ENCODE measurements around the gene GPR180. TPM values are rescaled to one million over a fixed set of nuclear protein-coding genes. Genes with fewer than 3 reads are reported as not detected.
A peak's percentile ranks its signal among the peaks of the same experiment; 100 is the strongest.

Gene GPR180
- total and polyA plus RNA-seq, 4 experiments from 2014 or later = 1.6 to 5.3 (median 3.3) TPM

DNA sequence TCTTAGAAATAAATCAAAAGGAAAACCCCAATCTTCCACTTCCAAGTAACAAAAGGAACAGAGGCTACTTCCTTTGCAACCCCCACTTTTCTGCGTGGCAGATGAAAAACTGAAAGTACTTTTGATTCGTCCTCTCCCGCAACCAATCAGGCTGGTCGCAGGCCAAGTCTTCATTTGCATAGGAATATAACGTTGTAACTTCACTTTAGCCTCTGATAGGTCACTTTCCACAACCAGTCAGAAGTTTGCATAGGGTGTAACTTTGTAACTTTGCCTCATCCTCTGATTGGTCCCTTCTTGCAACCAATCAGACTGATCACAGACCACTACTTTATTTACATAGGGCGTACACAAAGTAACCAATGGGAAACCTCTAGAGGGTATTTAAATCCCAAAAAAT lies 42.9 kb upstream of the GPR180 start:
- CTCF ChIA-PET (ENCODE audit: partially characterized antibody) = no interaction called here
- no peak overlapping the region for H3K4me3 ChIP-seq (ENCODE audit: low read length in 2 of 2)
- peaks cover 2 to 7% of the 10 kb centered on the region in 2 donors for H3K36me3 Mint-ChIP-seq
- H3K4me1 ChIP-seq (ENCODE audit: insufficient read depth, low read length) = peaks cover 12% of the 10 kb centered on the region
- H3K27me3 ChIP-seq (ENCODE audit: insufficient read depth, low read length) = no peaks in the 10 kb centered on the region
- POLR2A ChIA-PET (ENCODE audit: partially characterized antibody) = no interaction called here
- H3K27ac Mint-ChIP-seq = peak overlapping the region in 5 of 7 donors; percentile 19 to 86 (median 66)
- no peaks in the 10 kb centered on the region for H3K27me3 Mint-ChIP-seq
- DNase-seq = peak in 4 of 5 donors; percentile 13 to 38 (median 22)
- peaks cover 14 to 20% (median 18%) of the 10 kb centered on the region in 4 donors for H3K4me1 Mint-ChIP-seq
- H3K9me3 Mint-ChIP-seq = peaks cover 0 to 2% (median 0%) of the 10 kb centered on the region in 8 donors
- intact Hi-C loops (cut with micrococcal nuclease) = no loop called here
- no peak overlapping the region for H3K27ac ChIP-seq (ENCODE audit: low read depth, low read length)
- no peaks in the 10 kb centered on the region for H3K36me3 ChIP-seq (ENCODE audit: insufficient read depth, low read length)
- H3K4me3 Mint-ChIP-seq = peak overlapping the region in 4 of 8 donors; percentile 5 to 57 (median 26)
- no peaks in the 10 kb centered on the region for H3K9me3 ChIP-seq (ENCODE audit: control insufficient read depth in 1 of 2, low read length in 2 of 2)

- H3K4me1 ChIP-seq (ENCODE audit: insufficient read depth, low read length) = peaks cover 12% of the 10 kb centered on the region
- no peaks in the 10 kb centered on the region for H3K27me3 ChIP-seq (ENCODE audit: insufficient read depth, low read length)
- ChIA-PET POLR2A (ENCODE audit: partially characterized antibody) (interaction anchor here (0.6 to 1.1 kb wide), 2 partner anchors 18 to 37 kb away, joined by 3 to 4 read pairs; partner anchors contain the start of gene TGDS), CTCF (ENCODE audit: partially characterized antibody) (no interaction called here)
- H3K4me1 Mint-ChIP-seq = peaks cover 14 to 20% (median 18%) of the 10 kb centered on the region in 4 donors
- no peaks in the 10 kb centered on the region for H3K36me3 ChIP-seq (ENCODE audit: insufficient read depth, low read length)
- H3K9me3 ChIP-seq (ENCODE audit: control insufficient read depth in 1 of 2, low read length in 2 of 2) = no peaks in the 10 kb centered on the region
- DNase-seq = peak in 3 of 5 donors; percentile 4 to 16 (median 11)
- intact Hi-C loops (cut with micrococcal nuclease) = no loop called here
- H3K27me3 Mint-ChIP-seq = no peaks in the 10 kb centered on the region
- H3K4me3 ChIP-seq (ENCODE audit: low read length in 2 of 2) = no peak overlapping the region
- peak overlapping the region in 5 of 8 donors; percentile 10 to 53 (median 47) for H3K4me3 Mint-ChIP-seq
- H3K9me3 Mint-ChIP-seq = peaks cover 0 to 2% (median 0%) of the 10 kb centered on the region in 8 donors
- peak overlapping the region in 4 of 7 donors; percentile 7 to 88 (median 47) for H3K27ac Mint-ChIP-seq
- peaks cover 2 to 7% of the 10 kb centered on the region in 2 donors for H3K36me3 Mint-ChIP-seq
- no peak overlapping the region for H3K27ac ChIP-seq (ENCODE audit: low read depth, low read length)
These were observed 42.3 kb upstream of the GPR180 start for GRCh38 chr13:94559222-94559795.

DNA sequence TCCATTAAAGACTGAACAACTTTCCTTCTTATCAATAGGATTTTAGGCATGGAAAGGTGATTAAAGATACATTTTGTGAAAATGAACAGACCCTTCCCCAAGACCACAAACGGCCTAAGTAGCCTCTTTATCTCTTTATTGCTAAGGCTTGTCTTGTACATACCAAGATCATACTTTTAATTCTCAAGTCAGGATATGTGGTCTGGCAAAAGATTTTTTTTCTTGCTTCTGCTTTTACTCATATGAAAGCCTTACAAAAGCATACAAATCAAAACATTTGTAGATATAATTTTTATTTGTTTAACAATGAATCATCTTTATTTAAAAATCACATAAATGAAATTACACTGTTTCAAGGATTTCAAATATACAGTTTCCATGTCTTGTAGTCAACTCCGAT lies 41.5 kb upstream of the GPR180 start:
- POLR2A ChIA-PET (ENCODE audit: partially characterized antibody) = interaction anchor here (1.1 kb wide), 1 partner anchor 36 kb away, joined by 4 read pairs; the partner anchor contains the start of gene TGDS
- Mint-ChIP-seq H3K27me3 (no peaks in the 10 kb centered on the region), H3K27ac (peak overlapping the region in 1 of 7 donors; percentile 70)

GRCh38 chr13:94561126-94561525 lies 40.5 kb upstream of the GPR180 start:
- H3K4me1 Mint-ChIP-seq = peaks cover 14 to 20% (median 18%) of the 10 kb centered on the region in 4 donors
- no peaks in the 10 kb centered on the region for H3K27me3 Mint-ChIP-seq
- Histone ChIP-seq H3K27me3 (ENCODE audit: insufficient read depth, low read length) (no peaks in the 10 kb centered on the region), H3K27ac (ENCODE audit: low read depth, low read length) (no peak overlapping the region), H3K36me3 (ENCODE audit: insufficient read depth, low read length) (no peaks in the 10 kb centered on the region), H3K4me3 (ENCODE audit: low read length in 2 of 2) (no peak overlapping the region), H3K4me1 (ENCODE audit: insufficient read depth, low read length) (peaks cover 12% of the 10 kb centered on the region), H3K9me3 (ENCODE audit: control insufficient read depth in 1 of 2, low read length in 2 of 2) (no peaks in the 10 kb centered on the region)
- intact Hi-C loops (cut with micrococcal nuclease) = no loop called here
- CTCF ChIA-PET (ENCODE audit: partially characterized antibody) = no interaction called here
- peak overlapping the region in 1 of 7 donors; percentile 4 for H3K27ac Mint-ChIP-seq
- no peak for DNase-seq
- H3K36me3 Mint-ChIP-seq = peaks cover 3 to 7% of the 10 kb centered on the region in 2 donors
- peaks cover 0 to 2% (median 0%) of the 10 kb centered on the region in 8 donors for H3K9me3 Mint-ChIP-seq
- POLR2A ChIA-PET (ENCODE audit: partially characterized antibody) = interaction anchor here (1.6 to 2.4 kb wide), 2 partner anchors 12 to 35 kb away, joined by 5 to 11 read pairs; partner anchors contain the start of gene TGDS
- H3K4me3 Mint-ChIP-seq = no peak overlapping the region

More for the DNA sequence above, 41.5 kb upstream of the GPR180 start:
- Histone ChIP-seq H3K27ac (ENCODE audit: low read depth, low read length) (no peak overlapping the region), H3K4me3 (ENCODE audit: low read length in 2 of 2) (no peak overlapping the region), H3K36me3 (ENCODE audit: insufficient read depth, low read length) (no peaks in the 10 kb centered on the region), H3K4me1 (ENCODE audit: insufficient read depth, low read length) (peaks cover 12% of the 10 kb centered on the region), H3K9me3 (ENCODE audit: control insufficient read depth in 1 of 2, low read length in 2 of 2) (no peaks in the 10 kb centered on the region), H3K27me3 (ENCODE audit: insufficient read depth, low read length) (no peaks in the 10 kb centered on the region)
- Mint-ChIP-seq H3K9me3 (peaks cover 0 to 2% (median 0%) of the 10 kb centered on the region in 8 donors), H3K36me3 (peaks cover 2 to 7% of the 10 kb centered on the region in 2 donors), H3K4me1 (peaks cover 14 to 20% (median 18%) of the 10 kb centered on the region in 4 donors), H3K4me3 (no peak overlapping the region)
- DNase-seq = no peak
- intact Hi-C loops (cut with micrococcal nuclease) = no loop called here
- CTCF ChIA-PET (ENCODE audit: partially characterized antibody) = no interaction called here

GRCh38 chr13:94567581-94567980 lies 34.1 kb upstream of the GPR180 start:
- Mint-ChIP-seq H3K4me1 (no peaks in the 10 kb centered on the region), H3K9me3 (no peaks in the 10 kb centered on the region), H3K27me3 (no peaks in the 10 kb centered on the region), H3K4me3 (no peak overlapping the region), H3K36me3 (peaks cover 35 to 42% of the 10 kb centered on the region in 2 donors), H3K27ac (peak overlapping the region in 1 of 7 donors; percentile 8)
- H3K27me3 ChIP-seq (ENCODE audit: insufficient read depth, low read length) = no peaks in the 10 kb centered on the region
- H3K4me3 ChIP-seq (ENCODE audit: low read length in 2 of 2) = no peak overlapping the region
- DNase-seq = no peak
- ChIA-PET CTCF (ENCODE audit: partially characterized antibody) (interaction anchor here (1.4 kb wide), 1 partner anchor 12 kb away, joined by 4 read pairs; no protein-coding TSS in a partner anchor), POLR2A (ENCODE audit: partially characterized antibody) (no interaction called here)
- no peak overlapping the region for H3K27ac ChIP-seq (ENCODE audit: low read depth, low read length)
- intact Hi-C loops (cut with micrococcal nuclease) = no loop called here
- peaks cover 18% of the 10 kb centered on the region for H3K36me3 ChIP-seq (ENCODE audit: insufficient read depth, low read length)
- no peaks in the 10 kb centered on the region for H3K4me1 ChIP-seq (ENCODE audit: insufficient read depth, low read length)
- no peaks in the 10 kb centered on the region for H3K9me3 ChIP-seq (ENCODE audit: control insufficient read depth in 1 of 2, low read length in 2 of 2)

GRCh38 chr13:94568443-94568842 lies 33.2 kb upstream of the GPR180 start:
- Histone ChIP-seq H3K27me3 (ENCODE audit: insufficient read depth, low read length) (no peaks in the 10 kb centered on the region), H3K27ac (ENCODE audit: low read depth, low read length) (no peak overlapping the region), H3K36me3 (ENCODE audit: insufficient read depth, low read length) (peaks cover 26% of the 10 kb centered on the region), H3K4me3 (ENCODE audit: low read length in 2 of 2) (no peak overlapping the region), H3K9me3 (ENCODE audit: control insufficient read depth in 1 of 2, low read length in 2 of 2) (no peaks in the 10 kb centered on the region), H3K4me1 (ENCODE audit: insufficient read depth, low read length) (no peaks in the 10 kb centered on the region)
- H3K36me3 Mint-ChIP-seq = peaks cover 39 to 49% of the 10 kb centered on the region in 2 donors
- no peaks in the 10 kb centered on the region for H3K9me3 Mint-ChIP-seq
- no peak overlapping the region for H3K27ac Mint-ChIP-seq
- no peak for DNase-seq
- intact Hi-C loops (cut with micrococcal nuclease) = no loop called here
- no peaks in the 10 kb centered on the region for H3K27me3 Mint-ChIP-seq
- H3K4me3 Mint-ChIP-seq = no peak overlapping the region
- ChIA-PET POLR2A (ENCODE audit: partially characterized antibody) (no interaction called here), CTCF (ENCODE audit: partially characterized antibody) (no interaction called here)
- no peaks in the 10 kb centered on the region for H3K4me1 Mint-ChIP-seq

- Mint-ChIP-seq H3K27ac (peak overlapping the region in 1 of 7 donors; percentile 22), H3K4me1 (no peaks in the 10 kb centered on the region), H3K9me3 (no peaks in the 10 kb centered on the region), H3K36me3 (peaks cover 47 to 57% of the 10 kb centered on the region in 2 donors), H3K27me3 (no peaks in the 10 kb centered on the region), H3K4me3 (no peak overlapping the region)
- intact Hi-C loops (cut with micrococcal nuclease) = no loop called here
- ChIA-PET POLR2A (ENCODE audit: partially characterized antibody) (no interaction called here), CTCF (ENCODE audit: partially characterized antibody) (interaction anchor here (1.2 kb wide), 1 partner anchor 134 kb away, joined by 3 read pairs; no protein-coding TSS in a partner anchor)
- H3K27ac ChIP-seq (ENCODE audit: low read depth, low read length) = no peak overlapping the region
- DNase-seq = no peak
- peaks cover 35% of the 10 kb centered on the region for H3K36me3 ChIP-seq (ENCODE audit: insufficient read depth, low read length)
- H3K9me3 ChIP-seq (ENCODE audit: control insufficient read depth in 1 of 2, low read length in 2 of 2) = no peaks in the 10 kb centered on the region
- H3K4me1 ChIP-seq (ENCODE audit: insufficient read depth, low read length) = no peaks in the 10 kb centered on the region
- no peak overlapping the region for H3K4me3 ChIP-seq (ENCODE audit: low read length in 2 of 2)
- H3K27me3 ChIP-seq (ENCODE audit: insufficient read depth, low read length) = no peaks in the 10 kb centered on the region
These were observed 32.0 kb upstream of the GPR180 start for GRCh38 chr13:94569615-94570014.

Data from CD4-positive, alpha-beta memory T cell (primary cell).